Ishikawa (cell line): ENCODE results near the gene RER1.

Source experiments
- EGR1 ChIP-seq: IDR thresholded peaks from 2 replicates; pipeline ENCODE4 v1.6.1; 2012
- EP300 ChIP-seq: IDR thresholded peaks from 2 replicates; pipeline ENCODE4 v1.6.1; 2012; ENCODE audit warnings: borderline replicate concordance
- FOXM1 ChIP-seq: IDR thresholded peaks from 2 replicates; pipeline ENCODE4 v1.6.1; 2012; ENCODE audit warnings: low read depth, borderline replicate concordance
- REST ChIP-seq: IDR thresholded peaks from 2 replicates; pipeline ENCODE4 v1.6.1; 2012; ENCODE audit warnings: low read depth, mild to moderate bottlenecking
- TCF12 ChIP-seq: IDR thresholded peaks from 2 replicates; pipeline ENCODE4 v1.6.1; 2012; ENCODE audit warnings: low read depth
- USF1 ChIP-seq: IDR thresholded peaks from 2 replicates; pipeline ENCODE4 v1.6.1; 2012
- YY1 ChIP-seq: IDR thresholded peaks from 2 replicates; pipeline ENCODE4 v1.6.1; 2012; ENCODE audit warnings: low read depth
- ZBTB7A ChIP-seq: IDR thresholded peaks from 2 replicates; pipeline ENCODE4 v1.6.1; 2012; ENCODE audit warnings: low read depth

GRCh38 chr1:2382621-2383361 lies 8.8 kb upstream of the RER1 start:
- TF ChIP-seq REST (no peak), FOXM1 (no peak), USF1 (no peak), ZBTB7A (no peak), EGR1 (no peak), EP300 (no peak), YY1 (no peak), TCF12 (no peak)
